Ishikawa (cell line): ENCODE data around the gene FHIT.
A peak's percentile ranks its signal among the peaks of the same experiment; 100 is the strongest.

Source experiments
- CEBPB ChIP-seq: IDR thresholded peaks from 2 replicates; pipeline ENCODE4 v1.6.1; 2012
- CREB1 ChIP-seq: IDR thresholded peaks from 2 replicates; pipeline ENCODE4 v1.6.1; 2012; ENCODE audit warnings: low read depth
- EGR1 ChIP-seq: IDR thresholded peaks from 2 replicates; pipeline ENCODE4 v1.6.1; 2012
- EP300 ChIP-seq: IDR thresholded peaks from 2 replicates; pipeline ENCODE4 v1.6.1; 2012; ENCODE audit warnings: borderline replicate concordance
- FOXM1 ChIP-seq: IDR thresholded peaks from 2 replicates; pipeline ENCODE4 v1.6.1; 2012; ENCODE audit warnings: low read depth, borderline replicate concordance
- MAX ChIP-seq: IDR thresholded peaks from 2 replicates; pipeline ENCODE4 v1.6.1; 2012
- NFIC ChIP-seq: IDR thresholded peaks from 2 replicates; pipeline ENCODE4 v1.6.1; 2012
- RAD21 ChIP-seq: IDR thresholded peaks from 2 replicates; pipeline ENCODE4 v1.6.1; 2012; ENCODE audit warnings: low read depth
- REST ChIP-seq: IDR thresholded peaks from 2 replicates; pipeline ENCODE4 v1.6.1; 2012; ENCODE audit warnings: low read depth, mild to moderate bottlenecking
- TAF1 ChIP-seq: IDR thresholded peaks from 2 replicates; pipeline ENCODE4 v1.6.1; 2012; ENCODE audit warnings: low read depth, mild to moderate bottlenecking
- TCF12 ChIP-seq: IDR thresholded peaks from 2 replicates; pipeline ENCODE4 v1.6.1; 2012; ENCODE audit warnings: low read depth
- TEAD4 ChIP-seq: IDR thresholded peaks from 2 replicates; pipeline ENCODE4 v1.6.1; 2012
- USF1 ChIP-seq: IDR thresholded peaks from 2 replicates; pipeline ENCODE4 v1.6.1; 2012
- YY1 ChIP-seq: IDR thresholded peaks from 2 replicates; pipeline ENCODE4 v1.6.1; 2012; ENCODE audit warnings: low read depth
- ZBTB7A ChIP-seq: IDR thresholded peaks from 2 replicates; pipeline ENCODE4 v1.6.1; 2012; ENCODE audit warnings: low read depth

The FHIT gene

GRCh38 chr3:60636846-60637245, 614.4 kb downstream of the FHIT start:
- TF ChIP-seq NFIC, result no peak
- no peak for TF ChIP-seq FOXM1
- no peak for TF ChIP-seq TCF12
- TF ChIP-seq TEAD4, result peak; percentile 21; the same call in 1 of the 2 replicates
- TF ChIP-seq REST, result peak; percentile 48; the same call in 1 of the 2 replicates

GRCh38 chr3:60633644-60634043, 617.6 kb downstream of the FHIT start:
- TF ChIP-seq ZBTB7A (no peak), CREB1 (no peak), EP300 (no peak), TAF1 (no peak)

GRCh38 chr3:60631509-60631908, 619.7 kb downstream of the FHIT start:
- no peak for TF ChIP-seq EP300
- no peak for TF ChIP-seq CREB1
- TF ChIP-seq ZBTB7A, result no peak
- no peak for TF ChIP-seq TCF12
- no peak for TF ChIP-seq TEAD4
- no peak for TF ChIP-seq NFIC
- no peak for TF ChIP-seq FOXM1
- TF ChIP-seq TAF1, result no peak
- TF ChIP-seq RAD21, result no peak
- no peak for TF ChIP-seq USF1
- no peak for TF ChIP-seq MAX
- TF ChIP-seq CEBPB, result no peak
- no peak for TF ChIP-seq REST
- no peak for TF ChIP-seq YY1
- no peak for TF ChIP-seq EGR1

- TF ChIP-seq REST, result no peak
- no peak for TF ChIP-seq FOXM1
- no peak for TF ChIP-seq CEBPB
- TF ChIP-seq RAD21, result no peak
- TF ChIP-seq TCF12, result no peak
- TF ChIP-seq EGR1, result no peak
- no peak for TF ChIP-seq NFIC
- TF ChIP-seq TAF1, result no peak
- no peak for TF ChIP-seq USF1
- no peak for TF ChIP-seq YY1
- TF ChIP-seq ZBTB7A, result no peak
- no peak for TF ChIP-seq MAX
- TF ChIP-seq TEAD4, result no peak
- no peak for TF ChIP-seq CREB1
- no peak for TF ChIP-seq EP300
Measured at GRCh38 chr3:60630953-60631352, 620.3 kb downstream of the FHIT start.

GRCh38 chr3:60629816-60630215, 621.4 kb downstream of the FHIT start:
- TF ChIP-seq TEAD4 (no peak), ZBTB7A (no peak), TCF12 (no peak), NFIC (no peak), USF1 (no peak), YY1 (no peak), CEBPB (no peak), REST (no peak), MAX (no peak), FOXM1 (no peak), CREB1 (no peak)
